HG02852 (cell line): ENCODE data around the gene SH3PXD2A.

Experiments used
- ATAC-seq: cut with Tn5 transposase; IDR thresholded peaks from one replicate; pipeline ENCODE4 v1.9.1; 2021; ENCODE audit warnings: mild to moderate bottlenecking, moderate library complexity; ENCODE audit not compliant: unreplicated experiment

Gene SH3PXD2A

GRCh38 chr10:103572347-103573204, 282.8 kb downstream of the SH3PXD2A start:
- no peak for ATAC-seq

- no peak for ATAC-seq
These were observed 283.8 kb downstream of the SH3PXD2A start for GRCh38 chr10:103571656-103571975.

GRCh38 chr10:103570844-103571655, 284.3 kb downstream of the SH3PXD2A start:
- ATAC-seq: no peak

GRCh38 chr10:103569896-103570295, 285.5 kb downstream of the SH3PXD2A start:
- no peak for ATAC-seq

GRCh38 chr10:103568505-103568904, 286.9 kb downstream of the SH3PXD2A start:
- ATAC-seq: no peak

- ATAC-seq: no peak
These were observed 288.8 kb downstream of the SH3PXD2A start for GRCh38 chr10:103566536-103566935.

- ATAC-seq: no peak
These were observed 290.4 kb downstream of the SH3PXD2A start for GRCh38 chr10:103564776-103565520.

- no peak for ATAC-seq
These were observed 291.3 kb downstream of the SH3PXD2A start for GRCh38 chr10:103564116-103564501.

- ATAC-seq: no peak
These were observed 291.9 kb downstream of the SH3PXD2A start for GRCh38 chr10:103563231-103564115.

- no peak for ATAC-seq
These were observed 293.0 kb downstream of the SH3PXD2A start for GRCh38 chr10:103562383-103562782.

- no peak for ATAC-seq
These were observed 294.5 kb downstream of the SH3PXD2A start for GRCh38 chr10:103560886-103561285.

GRCh38 chr10:103559776-103560175, 295.6 kb downstream of the SH3PXD2A start:
- no peak for ATAC-seq

- ATAC-seq: no peak
These were observed 296.5 kb downstream of the SH3PXD2A start for GRCh38 chr10:103558911-103559310.

GRCh38 chr10:103557455-103557854, 297.9 kb downstream of the SH3PXD2A start:
- ATAC-seq: no peak

GRCh38 chr10:103556383-103557007, 298.9 kb downstream of the SH3PXD2A start:
- ATAC-seq: no peak

- ATAC-seq: no peak
These were observed 299.7 kb downstream of the SH3PXD2A start for GRCh38 chr10:103555712-103556111.

- no peak for ATAC-seq
These were observed 300.1 kb downstream of the SH3PXD2A start for GRCh38 chr10:103555325-103555649.

- ATAC-seq: no peak
These were observed 300.7 kb downstream of the SH3PXD2A start for GRCh38 chr10:103554488-103555324.
